GM19468 (cell line): ENCODE results near the gene THSD4.
"Not testable (repeated sequence)": the region's sequence is repeated elsewhere in the genome, so short reads cannot be mapped to it uniquely, and the experiment has no call there.

Source experiments
- ATAC-seq: cut with Tn5 transposase; IDR thresholded peaks from one replicate; pipeline ENCODE4 v1.9.1; 2021; ENCODE audit warnings: mild to moderate bottlenecking, moderate library complexity, moderate number of reproducible peaks; ENCODE audit not compliant: unreplicated experiment; ENCODE audit errors: extremely low read depth

THSD4 gene

GRCh38 chr15:71306538-71306937, 191.3 kb downstream of the THSD4 start:
- no peak for ATAC-seq

GRCh38 chr15:71312194-71312708, 197.0 kb downstream of the THSD4 start:
- no peak for ATAC-seq

DNA sequence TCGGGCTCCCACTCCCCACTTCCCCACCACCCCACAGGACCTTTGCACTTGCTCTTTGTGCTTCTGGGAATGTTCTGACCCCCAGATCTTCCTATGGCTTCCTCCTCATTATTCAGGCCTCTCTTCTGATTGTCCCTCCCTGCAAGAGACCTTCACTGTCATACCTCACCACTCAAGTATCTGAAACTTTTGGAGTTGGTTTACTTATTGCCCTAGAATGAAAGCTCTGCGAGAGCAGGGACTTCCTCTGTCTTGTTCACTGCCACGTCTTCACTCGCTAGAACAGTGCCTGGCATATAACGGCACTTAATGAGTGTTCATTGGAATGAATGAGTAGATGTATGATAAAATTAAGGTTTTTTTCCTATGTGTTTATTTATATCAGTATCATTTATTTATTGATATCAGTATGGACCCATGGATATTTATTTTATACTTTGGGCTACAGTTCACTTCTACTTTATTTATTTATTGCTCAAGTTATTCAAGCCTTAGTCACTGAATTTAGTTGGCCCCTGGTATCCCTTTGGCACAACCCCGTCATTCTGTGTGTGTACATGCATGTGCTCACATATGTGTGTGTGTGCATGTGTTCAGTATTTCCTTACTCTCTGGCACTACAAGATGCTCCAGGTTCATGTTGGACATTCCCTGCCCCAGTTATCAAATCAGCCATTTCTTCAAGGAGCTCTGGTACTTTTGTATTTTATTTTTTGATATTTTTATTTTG, 197.6 kb downstream of the THSD4 start:
- ATAC-seq: no peak

- no peak for ATAC-seq
Measured at GRCh38 chr15:71313806-71314205, 198.5 kb downstream of the THSD4 start.

DNA sequence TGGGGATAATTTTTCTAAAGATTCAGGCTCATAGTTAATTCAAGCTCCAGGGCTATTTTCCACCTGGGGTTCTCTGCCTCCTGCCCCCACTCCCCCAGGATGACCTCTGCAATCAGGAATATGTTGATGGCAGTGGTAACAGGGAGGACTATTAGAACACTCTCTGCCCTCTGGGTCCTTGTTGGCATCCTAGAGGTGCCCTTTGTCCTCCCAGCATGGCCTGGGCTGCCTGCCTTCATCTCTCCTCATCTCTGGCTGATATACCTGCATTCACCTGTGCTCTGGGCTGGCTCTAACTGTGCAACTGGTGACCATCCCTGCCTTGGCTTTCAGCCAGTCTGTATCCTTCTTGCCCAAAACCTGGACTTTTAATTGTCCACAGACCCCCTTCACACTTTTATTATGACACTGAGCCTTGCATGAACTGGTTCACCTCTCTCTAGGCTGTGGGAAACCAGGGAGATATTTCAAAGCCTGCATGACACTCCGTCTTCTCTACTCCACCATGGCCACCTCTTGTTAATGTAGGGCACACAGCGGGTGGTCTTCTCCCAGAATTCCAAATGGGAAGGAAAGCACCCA, 199.8 kb downstream of the THSD4 start:
- ATAC-seq: no peak

GRCh38 chr15:71316911-71317310, 201.6 kb downstream of the THSD4 start:
- ATAC-seq: no peak

- not testable (repeated sequence) for ATAC-seq
Measured at GRCh38 chr15:71319424-71319823, 204.2 kb downstream of the THSD4 start.

- no peak for ATAC-seq
Measured at GRCh38 chr15:71319935-71320334, 204.7 kb downstream of the THSD4 start.

GRCh38 chr15:71323082-71323481, 207.8 kb downstream of the THSD4 start:
- ATAC-seq: no peak

GRCh38 chr15:71323584-71323983, 208.3 kb downstream of the THSD4 start:
- ATAC-seq: no peak

GRCh38 chr15:71325481-71325880, 210.2 kb downstream of the THSD4 start:
- ATAC-seq: no peak

DNA sequence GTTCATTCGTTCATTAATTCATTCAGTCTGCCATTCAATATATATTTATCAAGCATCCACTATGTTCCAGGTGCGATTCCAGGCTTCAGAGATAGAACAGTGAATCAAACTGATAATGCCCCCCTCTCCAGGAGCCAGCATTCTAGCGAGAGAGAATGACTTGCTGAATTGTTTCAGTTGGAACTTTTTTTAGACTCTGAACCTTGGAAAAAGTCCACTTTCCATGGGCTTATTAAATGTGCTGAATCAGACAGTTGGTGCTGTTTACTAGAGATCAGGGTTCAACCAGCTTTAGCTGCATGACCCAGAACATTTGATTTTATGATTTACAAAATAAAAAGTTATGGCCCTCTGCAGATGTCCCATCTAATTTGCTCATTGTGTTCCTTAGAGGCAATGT, 213.2 kb downstream of the THSD4 start:
- ATAC-seq: no peak

DNA sequence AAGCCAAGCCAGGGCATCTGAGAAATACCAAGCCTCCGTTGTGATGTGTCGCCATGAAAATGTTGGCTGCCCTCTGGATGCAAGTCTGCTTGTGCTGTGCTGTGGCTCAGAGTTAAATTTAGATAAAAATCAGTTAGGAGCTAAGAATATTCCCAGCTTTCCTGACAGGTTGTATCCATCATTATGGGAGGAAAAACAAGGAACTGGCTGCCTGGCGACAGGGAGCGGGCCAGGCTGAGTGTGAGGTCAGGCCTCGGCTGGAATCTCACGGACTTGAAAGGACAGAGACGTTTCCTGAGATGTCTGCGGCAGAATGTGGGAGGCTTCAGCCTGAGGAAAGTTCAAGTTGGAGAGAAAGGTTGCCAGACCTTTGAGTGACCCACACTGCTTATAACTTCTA, 213.8 kb downstream of the THSD4 start:
- no peak for ATAC-seq

DNA sequence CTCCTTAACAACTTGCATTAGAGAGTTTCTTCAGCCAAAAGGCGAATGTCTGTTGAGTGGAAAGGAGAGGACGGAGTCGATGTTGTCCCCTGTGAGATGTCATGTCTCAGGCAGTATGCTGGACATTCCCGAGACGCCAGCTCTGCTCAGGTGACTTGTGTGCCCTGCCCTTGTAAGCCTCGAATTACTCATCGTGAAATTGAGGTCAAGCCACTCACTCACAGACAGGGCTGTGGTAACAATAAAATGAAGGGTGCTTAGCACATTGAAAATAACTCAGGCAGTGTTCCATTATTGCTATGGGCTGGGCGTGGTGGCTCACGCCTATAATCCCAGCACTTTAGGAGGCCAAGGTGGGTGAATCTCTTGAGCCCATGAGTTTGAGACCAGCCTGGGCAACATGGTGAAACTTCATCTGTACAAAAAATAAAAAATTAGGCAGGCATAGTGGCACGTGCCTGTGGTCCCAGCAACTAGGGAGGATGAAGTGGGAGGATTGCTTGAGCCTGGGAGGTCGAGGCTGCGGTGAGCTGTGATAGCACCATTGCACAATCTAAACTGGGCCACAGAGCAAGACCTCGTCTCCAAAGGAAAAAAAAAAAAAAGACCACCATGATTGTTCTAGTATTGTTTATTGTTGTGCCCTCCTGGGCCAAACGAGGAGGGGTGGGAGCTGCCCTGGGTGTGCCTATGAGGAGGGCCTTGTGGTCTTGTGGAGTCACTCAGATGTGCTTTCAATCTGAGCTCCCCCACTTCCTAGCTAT, 214.4 kb downstream of the THSD4 start:
- ATAC-seq: no peak

DNA sequence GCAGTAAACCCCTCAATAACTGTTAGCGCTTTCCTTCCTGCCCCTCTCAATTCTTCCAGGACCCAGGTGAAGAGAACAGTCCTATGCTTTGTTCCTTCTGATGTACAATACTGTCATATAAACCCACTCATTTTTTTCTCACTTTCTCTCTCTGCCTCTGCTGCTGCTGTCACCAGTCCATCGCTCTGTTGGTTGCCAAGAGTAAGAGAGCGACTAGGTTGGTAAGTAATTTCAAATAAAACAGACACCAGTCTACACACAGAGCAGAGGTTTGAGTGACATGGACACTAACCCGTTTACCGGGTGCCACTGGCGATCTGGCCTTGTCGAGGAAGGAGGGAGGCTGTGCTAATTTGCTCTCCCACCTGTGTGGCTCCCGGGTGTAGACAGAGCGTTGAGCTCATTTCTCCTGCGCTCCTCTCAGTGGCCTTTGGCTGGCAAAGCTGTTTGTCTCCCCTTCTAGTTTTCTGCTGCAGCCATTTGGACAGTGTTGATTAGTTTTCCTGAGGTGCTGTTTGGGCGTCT, 215.4 kb downstream of the THSD4 start:
- ATAC-seq: no peak

DNA sequence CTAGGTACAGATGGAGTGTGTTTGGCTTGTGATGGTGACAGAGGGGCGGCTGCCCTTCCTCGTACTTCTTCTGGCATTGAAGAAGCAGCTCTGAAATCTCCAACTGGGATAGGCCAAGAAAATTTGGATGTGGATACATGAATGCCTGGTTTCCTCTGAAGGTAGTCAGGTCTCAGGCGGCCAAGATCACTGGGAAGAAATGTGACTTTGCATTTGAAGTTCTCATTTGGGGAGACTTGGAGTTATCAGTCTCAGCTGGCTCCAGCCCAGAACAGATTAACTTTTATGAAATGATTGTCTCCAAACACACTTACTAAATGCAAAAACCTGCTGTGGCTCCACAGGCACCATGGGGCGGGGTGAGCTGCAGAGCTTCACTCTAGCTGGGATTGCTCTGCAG, 215.9 kb downstream of the THSD4 start:
- no peak for ATAC-seq

- no peak for ATAC-seq
Measured at GRCh38 chr15:71332431-71333004, 217.2 kb downstream of the THSD4 start.

- ATAC-seq: no peak
Measured at GRCh38 chr15:71333136-71333700, 217.9 kb downstream of the THSD4 start.

DNA sequence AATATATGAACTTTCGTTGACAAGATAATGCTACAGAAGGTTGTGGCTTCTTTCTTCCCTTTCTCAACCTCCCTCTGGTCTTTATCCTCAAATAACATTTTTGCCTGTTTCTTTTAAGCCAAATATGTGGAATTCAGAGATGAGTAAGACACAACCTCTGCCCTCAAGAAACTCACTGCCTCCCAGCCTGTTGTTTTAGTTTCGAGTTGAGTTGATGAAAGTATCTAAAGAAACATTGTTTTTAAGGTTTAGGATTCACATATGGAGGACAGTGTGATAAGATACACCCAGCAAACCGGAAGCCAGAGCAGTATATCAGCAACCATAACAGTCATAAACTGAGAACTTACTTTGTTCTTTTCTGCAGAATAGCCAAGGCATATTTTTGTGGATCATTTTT, 218.6 kb downstream of the THSD4 start:
- no peak for ATAC-seq

- no peak for ATAC-seq
Measured at GRCh38 chr15:71334434-71334833, 219.2 kb downstream of the THSD4 start.
